NB4 (cell line): ENCODE measurements around the gene NEK5.

ENCODE experiments used
- POLR2A ChIP-seq: IDR thresholded peaks from 2 replicates; pipeline ENCODE4 v1.6.1; 2011; ENCODE audit warnings: mild to moderate bottlenecking; ENCODE audit not compliant: insufficient read length; ENCODE audit errors: extremely low read depth
- TF ChIP-seq, protein P1 (sequence below): IDR thresholded peaks from 2 replicates; pipeline ENCODE4 v1.6.1; 2011; ENCODE audit warnings: low read depth, low read length
- TF ChIP-seq, protein P2 (sequence below): IDR thresholded peaks from one replicate; pipeline ENCODE4 v1.5.1; 2012; ENCODE audit warnings: low read depth, low read length

DNA sequence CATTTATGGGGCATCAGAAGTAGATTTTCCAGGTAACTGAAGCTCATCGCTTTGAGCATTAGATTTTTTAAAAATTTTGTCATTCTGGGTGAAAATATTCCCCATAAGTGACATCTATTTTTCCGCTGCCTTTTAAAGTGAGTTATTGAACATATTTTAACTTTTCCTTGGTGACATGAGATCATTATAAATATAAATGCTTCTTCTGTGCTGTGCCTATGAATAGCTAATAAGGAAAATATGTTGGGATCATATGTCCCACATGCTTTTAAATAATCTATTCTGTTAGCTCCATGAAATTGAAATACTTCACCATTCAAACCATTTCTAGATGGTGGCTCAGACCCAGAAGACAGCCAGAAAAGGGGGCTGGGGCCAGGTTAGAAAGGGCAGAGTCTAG is 131.7 kb downstream of the NEK5 start:
- TF ChIP-seq, protein P1, sequence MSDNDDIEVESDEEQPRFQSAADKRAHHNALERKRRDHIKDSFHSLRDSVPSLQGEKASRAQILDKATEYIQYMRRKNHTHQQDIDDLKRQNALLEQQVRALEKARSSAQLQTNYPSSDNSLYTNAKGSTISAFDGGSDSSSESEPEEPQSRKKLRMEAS = no peak
- TF ChIP-seq, protein P2, sequence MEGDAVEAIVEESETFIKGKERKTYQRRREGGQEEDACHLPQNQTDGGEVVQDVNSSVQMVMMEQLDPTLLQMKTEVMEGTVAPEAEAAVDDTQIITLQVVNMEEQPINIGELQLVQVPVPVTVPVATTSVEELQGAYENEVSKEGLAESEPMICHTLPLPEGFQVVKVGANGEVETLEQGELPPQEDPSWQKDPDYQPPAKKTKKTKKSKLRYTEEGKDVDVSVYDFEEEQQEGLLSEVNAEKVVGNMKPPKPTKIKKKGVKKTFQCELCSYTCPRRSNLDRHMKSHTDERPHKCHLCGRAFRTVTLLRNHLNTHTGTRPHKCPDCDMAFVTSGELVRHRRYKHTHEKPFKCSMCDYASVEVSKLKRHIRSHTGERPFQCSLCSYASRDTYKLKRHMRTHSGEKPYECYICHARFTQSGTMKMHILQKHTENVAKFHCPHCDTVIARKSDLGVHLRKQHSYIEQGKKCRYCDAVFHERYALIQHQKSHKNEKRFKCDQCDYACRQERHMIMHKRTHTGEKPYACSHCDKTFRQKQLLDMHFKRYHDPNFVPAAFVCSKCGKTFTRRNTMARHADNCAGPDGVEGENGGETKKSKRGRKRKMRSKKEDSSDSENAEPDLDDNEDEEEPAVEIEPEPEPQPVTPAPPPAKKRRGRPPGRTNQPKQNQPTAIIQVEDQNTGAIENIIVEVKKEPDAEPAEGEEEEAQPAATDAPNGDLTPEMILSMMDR = no peak
- TF ChIP-seq POLR2A = no peak
